ENCODE data around the gene GH1. TPM values are rescaled to one million over a fixed set of nuclear protein-coding genes. Genes with fewer than 3 reads are reported as not detected.

Gene GH1
- polyA plus RNA-seq, 1 experiment = not detected

DNA sequence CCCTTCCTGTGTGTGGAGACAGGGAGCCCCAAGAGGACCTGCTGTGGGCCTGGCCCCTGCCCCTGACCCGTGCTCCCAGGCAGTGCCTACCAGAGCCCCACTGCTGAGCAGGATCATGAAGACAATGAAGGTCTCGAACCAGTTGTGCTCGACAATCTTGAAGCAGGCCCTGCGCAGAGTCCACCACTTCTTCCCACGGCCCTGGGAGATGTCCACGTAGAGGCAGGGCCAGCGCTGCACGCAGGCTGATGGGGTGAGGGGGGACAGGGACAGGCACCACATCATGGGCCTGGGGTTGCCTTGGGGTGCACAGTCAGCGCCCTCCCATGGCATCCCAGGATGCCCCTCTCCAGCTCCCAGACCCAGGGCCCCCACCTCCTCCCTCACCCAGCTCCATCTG is 29.9 kb upstream of the GH1 start:
- DNase-seq (ENCODE audit: low read depth) = no peak
- TF ChIP-seq, protein P1, sequence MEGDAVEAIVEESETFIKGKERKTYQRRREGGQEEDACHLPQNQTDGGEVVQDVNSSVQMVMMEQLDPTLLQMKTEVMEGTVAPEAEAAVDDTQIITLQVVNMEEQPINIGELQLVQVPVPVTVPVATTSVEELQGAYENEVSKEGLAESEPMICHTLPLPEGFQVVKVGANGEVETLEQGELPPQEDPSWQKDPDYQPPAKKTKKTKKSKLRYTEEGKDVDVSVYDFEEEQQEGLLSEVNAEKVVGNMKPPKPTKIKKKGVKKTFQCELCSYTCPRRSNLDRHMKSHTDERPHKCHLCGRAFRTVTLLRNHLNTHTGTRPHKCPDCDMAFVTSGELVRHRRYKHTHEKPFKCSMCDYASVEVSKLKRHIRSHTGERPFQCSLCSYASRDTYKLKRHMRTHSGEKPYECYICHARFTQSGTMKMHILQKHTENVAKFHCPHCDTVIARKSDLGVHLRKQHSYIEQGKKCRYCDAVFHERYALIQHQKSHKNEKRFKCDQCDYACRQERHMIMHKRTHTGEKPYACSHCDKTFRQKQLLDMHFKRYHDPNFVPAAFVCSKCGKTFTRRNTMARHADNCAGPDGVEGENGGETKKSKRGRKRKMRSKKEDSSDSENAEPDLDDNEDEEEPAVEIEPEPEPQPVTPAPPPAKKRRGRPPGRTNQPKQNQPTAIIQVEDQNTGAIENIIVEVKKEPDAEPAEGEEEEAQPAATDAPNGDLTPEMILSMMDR (IDR thresholded peaks at IDR 0.05; ENCODE audit: insufficient read depth, low read depth, low read length) = no peak
- Histone ChIP-seq H3K4me3 (ENCODE audit: low read depth, low read length) (no peak overlapping the region), H3K36me3 (ENCODE audit: control insufficient read depth, insufficient read depth, low read length) (no peaks in the 10 kb centered on the region), H3K27me3 (ENCODE audit: control insufficient read depth, insufficient read depth, low read length) (peaks cover 3% of the 10 kb centered on the region; the same call in 1 of the 2 replicates)
- ChIA-PET CTCF (interaction anchor here (0.9 to 1.0 kb wide), 2 partner anchors 30 to 77 kb away, joined by 3 to 5 read pairs; partner anchors contain the start of gene GH1), POLR2A (interaction anchor here (0.6 kb wide), 1 partner anchor 17 kb away, joined by 3 read pairs; no protein-coding TSS in a partner anchor)

DNA sequence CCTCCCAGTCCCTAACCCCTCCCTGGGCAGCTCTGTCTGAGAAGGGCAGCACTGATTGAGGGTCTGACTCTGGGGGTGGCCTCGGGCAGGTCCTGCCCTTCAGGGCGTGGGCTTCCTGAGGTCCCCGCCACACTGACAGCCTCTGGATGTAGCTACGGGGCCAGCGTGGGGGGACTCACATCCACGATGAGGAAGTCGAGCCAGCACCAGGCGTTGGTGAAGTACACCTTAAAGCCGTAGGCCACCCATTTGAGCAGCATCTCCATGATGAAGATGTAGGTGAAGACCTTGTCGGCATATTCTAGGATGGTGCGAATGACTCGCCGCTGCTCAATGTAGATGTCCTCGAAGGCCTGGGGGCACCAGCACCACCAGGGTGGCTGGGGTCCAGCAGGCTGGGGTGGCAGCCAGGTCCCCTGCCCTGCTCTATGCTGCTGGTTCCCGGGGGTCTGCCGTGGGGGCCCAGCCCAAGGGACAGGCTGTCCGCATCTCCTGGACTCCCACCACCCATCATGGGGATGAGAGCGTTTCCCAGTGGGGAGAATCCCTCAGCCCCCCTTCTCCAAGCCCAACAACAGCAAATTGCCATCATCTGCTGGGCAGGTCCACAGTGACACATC is 29.2 kb upstream of the GH1 start:
- H3K27me3 ChIP-seq (ENCODE audit: control insufficient read depth, insufficient read depth, low read length) = peaks cover 3% of the 10 kb centered on the region; the same call in 1 of the 2 replicates
- CTCF ChIA-PET = interaction anchor here (0.5 to 3.1 kb wide), 8 partner anchors 8 to 193 kb away, joined by 3 to 42 read pairs (median 10); partner anchors contain the start of gene GH1
- no peaks in the 10 kb centered on the region for H3K36me3 ChIP-seq (ENCODE audit: control insufficient read depth, insufficient read depth, low read length)
- POLR2A ChIA-PET = no interaction called here
- TF ChIP-seq, protein P1 (IDR thresholded peaks at IDR 0.05; ENCODE audit: insufficient read depth, low read depth, low read length) = no peak
- no peak for DNase-seq (ENCODE audit: low read depth)
- H3K4me3 ChIP-seq (ENCODE audit: low read depth, low read length) = no peak overlapping the region

DNA sequence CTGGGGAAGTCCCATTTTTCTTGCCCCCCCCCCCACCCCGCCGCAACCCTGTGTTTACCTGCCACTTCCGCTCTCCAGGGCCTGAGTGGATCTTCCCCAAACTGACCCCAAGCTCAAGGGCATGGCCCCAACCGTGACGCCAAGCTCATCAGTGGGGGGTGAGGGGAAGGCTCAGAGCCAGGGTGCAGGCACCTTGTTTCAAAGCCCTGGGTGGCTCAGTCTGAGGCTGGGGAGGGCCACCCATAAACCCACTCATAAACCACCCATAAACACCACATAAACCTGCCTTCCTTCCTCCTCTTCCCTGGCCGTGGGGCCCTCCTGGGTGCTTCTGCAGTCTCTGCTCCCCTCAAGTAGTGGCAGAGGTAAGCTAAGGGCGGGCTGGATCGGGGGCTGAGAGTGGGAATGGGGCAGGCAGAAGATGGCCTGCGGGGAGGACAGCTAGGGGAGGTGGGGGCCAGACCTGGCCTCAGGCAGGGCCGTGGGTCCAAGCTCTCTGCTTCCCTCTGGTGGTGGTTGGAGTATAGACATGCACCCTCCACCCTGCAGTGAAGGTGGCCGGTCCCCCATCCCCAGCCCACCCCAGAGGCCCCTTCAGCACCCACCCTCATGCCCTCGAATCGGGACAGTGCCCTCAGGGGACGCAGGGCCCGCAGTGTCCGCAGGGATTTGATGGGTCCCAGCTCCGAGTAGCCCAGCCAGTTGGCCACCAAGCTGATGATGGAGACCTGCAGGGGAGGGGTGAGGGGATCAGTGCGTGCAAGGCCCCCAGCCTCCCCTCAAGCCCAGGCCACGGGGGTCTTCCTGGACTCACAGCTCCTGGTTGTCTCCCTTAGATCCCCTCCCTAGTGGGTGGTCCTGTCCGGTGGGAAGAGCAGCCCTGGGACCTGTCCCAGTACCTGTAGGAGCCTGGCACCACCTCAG is 28.1 kb upstream of the GH1 start:
- Histone ChIP-seq H3K4me3 (ENCODE audit: low read depth, low read length) (no peak overlapping the region), H3K36me3 (ENCODE audit: control insufficient read depth, insufficient read depth, low read length) (no peaks in the 10 kb centered on the region), H3K27me3 (ENCODE audit: control insufficient read depth, insufficient read depth, low read length) (peaks cover 1% of the 10 kb centered on the region; the same call in 1 of the 2 replicates)
- POLR2A ChIA-PET = no interaction called here
- DNase-seq (ENCODE audit: low read depth) = no peak
- CTCF ChIA-PET = interaction anchor here (0.5 to 3.1 kb wide), 38 partner anchors 9 to 1760 kb away, joined by 3 to 42 read pairs (median 4); partner anchors contain the start of genes CD79B, CSHL1 and GH1
- TF ChIP-seq, protein P1 (IDR thresholded peaks at IDR 0.05; ENCODE audit: insufficient read depth, low read depth, low read length) = peak; percentile 82

DNA sequence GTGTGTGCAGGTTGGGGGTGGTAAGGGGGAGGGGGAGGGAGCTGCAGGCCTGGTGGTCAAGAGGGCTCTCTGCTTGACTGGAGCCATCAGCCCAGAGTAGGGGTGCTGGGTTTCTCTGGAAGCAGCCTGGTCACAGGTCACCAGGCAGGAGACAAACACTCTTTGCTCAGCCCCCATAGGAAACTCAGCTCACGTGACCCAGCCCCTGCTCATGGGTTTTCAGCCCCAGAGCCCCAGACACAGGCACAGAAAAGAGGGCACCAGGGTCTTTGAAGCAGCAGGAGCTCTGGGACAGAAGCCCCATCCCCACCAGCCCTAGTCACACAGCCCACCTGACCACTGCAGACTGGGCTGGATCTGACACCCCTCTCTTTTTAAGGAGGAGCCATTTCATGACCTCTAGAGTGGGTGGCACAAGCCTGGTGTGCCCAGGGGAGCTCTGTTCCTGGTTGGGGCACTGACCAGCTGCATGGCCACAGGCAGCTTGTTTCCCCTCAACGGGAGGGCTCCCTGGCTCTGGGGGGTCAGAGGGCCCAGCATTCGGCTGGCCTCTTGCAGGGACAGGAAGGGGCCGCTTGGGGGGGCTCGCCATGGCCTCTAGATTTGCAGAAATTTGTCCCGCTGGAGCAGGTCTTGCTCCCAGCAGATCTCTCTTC is 27.3 kb upstream of the GH1 start:
- ChIA-PET POLR2A (no interaction called here), CTCF (interaction anchor here (0.6 to 3.1 kb wide), 36 partner anchors 8 to 1759 kb away, joined by 3 to 42 read pairs (median 5); partner anchors contain the start of genes CD79B, CSHL1 and GH1)
- no peak for DNase-seq (ENCODE audit: low read depth)
- TF ChIP-seq, protein P1 (IDR thresholded peaks at IDR 0.05; ENCODE audit: insufficient read depth, low read depth, low read length) = no peak
- Histone ChIP-seq H3K36me3 (ENCODE audit: control insufficient read depth, insufficient read depth, low read length) (no peaks in the 10 kb centered on the region), H3K27me3 (ENCODE audit: control insufficient read depth, insufficient read depth, low read length) (peaks cover 1% of the 10 kb centered on the region; the same call in 1 of the 2 replicates), H3K4me3 (ENCODE audit: low read depth, low read length) (no peak overlapping the region)
